H1 (cell line): ENCODE results near the gene SPDYA. TPM values are rescaled to one million over a fixed set of nuclear protein-coding genes. Genes with fewer than 3 reads are reported as not detected.
A peak's percentile ranks its signal among the peaks of the same experiment; 100 is the strongest.

ENCODE experiments used
- CTCF ChIA-PET: fragments of 300-600 bp; sonication (Branson Sonifier 250); formaldehyde crosslinking; loops from one replicate; lab custom pipeline; 2021; ENCODE audit not compliant: partially characterized antibody; lab: Charles Lee
- POLR2A ChIA-PET: fragments of 300-600 bp; sonication (Branson Sonifier 250); formaldehyde crosslinking; loops from one replicate; lab custom pipeline; 2021; ENCODE audit warnings: inconsistent platforms; ENCODE audit not compliant: partially characterized antibody; lab: Charles Lee
- DNase-seq, 2 experiments: peaks; one replicate each; pipeline versions ENCODE4 v3.0.0 to v3.0.0-alpha.2; 2010 to 2022; ENCODE audit warnings: low spot score in 2 of 2, low read depth in 1 of 2, mixed read lengths in 1 of 2
- FAIRE-seq: peaks from 2 replicates; lab custom pipeline; 2011; peaks lifted over from hg19 to GRCh38; lab: Jason Lieb, UNC
- H2AFZ ChIP-seq: 2 replicates; pipeline ENCODE4 v1.8.1; 2012; ENCODE audit warnings: low read length, inconsistent platforms
- H2AK5ac ChIP-seq: 2 replicates; pipeline ENCODE4 v1.6.1; 2013; ENCODE audit warnings: low read depth, low read length
- H2BK120ac ChIP-seq: replicated peaks from 2 replicates; pipeline ENCODE3; 2013; ENCODE audit warnings: low read depth, low read length, inconsistent platforms
- H2BK12ac ChIP-seq: 2 replicates; pipeline ENCODE4 v1.6.1; 2013; ENCODE audit warnings: low read depth, low read length
- H2BK15ac ChIP-seq: 2 replicates; pipeline ENCODE4 v1.6.1; 2013; ENCODE audit warnings: low read length
- H2BK20ac ChIP-seq: 2 replicates; pipeline ENCODE4 v1.6.1; 2013; ENCODE audit warnings: low read length
- H2BK5ac ChIP-seq: 2 replicates; pipeline ENCODE4 v1.6.1; 2013; ENCODE audit warnings: low read depth, low read length
- H3K14ac ChIP-seq: 2 replicates; pipeline ENCODE4 v1.6.1; 2013; ENCODE audit warnings: inconsistent platforms; ENCODE audit not compliant: insufficient read length
- H3K18ac ChIP-seq: 2 replicates; pipeline ENCODE4 v1.6.1; 2013; ENCODE audit warnings: low read length; ENCODE audit errors: extremely low read depth
- H3K23ac ChIP-seq: 2 replicates; pipeline ENCODE4 v1.6.1; 2013; ENCODE audit warnings: inconsistent platforms; ENCODE audit not compliant: insufficient read length
- H3K23me2 ChIP-seq: 2 replicates; pipeline ENCODE4 v1.6.1; 2013; ENCODE audit warnings: low read depth, low read length
- H3K27ac ChIP-seq: 2 replicates; pipeline ENCODE4 v1.6.1; 2011; ENCODE audit warnings: low read depth, low read length, inconsistent platforms
- H3K27me3 ChIP-seq, 4 experiments: replicated peaks in 1 of 4; 1 replicate in 1 of 4; 2 replicates in 3 of 4; pipeline versions ENCODE4 v1.6.1 to v1.8.1; 2011 to 2013; ENCODE audit warnings: low read length in 3 of 4, mild to moderate bottlenecking in 3 of 4, inconsistent platforms in 2 of 4, mixed read lengths in 2 of 4, moderate library complexity in 1 of 4; ENCODE audit not compliant: control insufficient read depth in 3 of 4, insufficient read depth in 3 of 4; ENCODE audit errors: extremely low read depth in 1 of 4
- H3K36me3 ChIP-seq, 4 experiments: 2 replicates each; pipeline versions ENCODE4 v1.6.1 to v1.8.1; 2011 to 2013; ENCODE audit warnings: mild to moderate bottlenecking in 4 of 4, low read length in 3 of 4, moderate library complexity in 2 of 4, control low read depth in 1 of 4, inconsistent platforms in 1 of 4; ENCODE audit not compliant: insufficient read depth in 4 of 4, control insufficient read depth in 2 of 4
- H3K4ac ChIP-seq: replicated peaks from 2 replicates; pipeline ENCODE3; 2013; ENCODE audit warnings: low read length, low read depth, mixed read lengths, inconsistent platforms; ENCODE audit not compliant: insufficient read length
- H3K4me1 ChIP-seq, 4 experiments: replicated peaks in 1 of 4; 1 replicate in 1 of 4; 2 replicates in 3 of 4; pipeline versions ENCODE4 v1.6.1 to v1.8.1; 2011 to 2013; ENCODE audit warnings: low read length in 3 of 4, inconsistent platforms in 2 of 4, mixed read lengths in 1 of 4; ENCODE audit not compliant: insufficient read depth in 4 of 4, control insufficient read depth in 3 of 4
- H3K4me2 ChIP-seq, 2 experiments: 2 replicates each; pipeline versions ENCODE4 v1.6.1 to v1.8.1; 2011 to 2013; ENCODE audit warnings: low read depth in 2 of 2, low read length in 2 of 2, control low read depth in 1 of 2, inconsistent platforms in 1 of 2, mild to moderate bottlenecking in 1 of 2; ENCODE audit not compliant: insufficient read depth in 1 of 2
- H3K4me3 ChIP-seq, 4 experiments: fragments of 200-600, 300-600 bp in 1 of 4; sonication (generic), shearing (Covaris generic), sonication (Bioruptor Twin) in 1 of 4; 2 replicates each; pipeline versions ENCODE4 v1.5.1 to v1.8.1; 2011 to 2016; ENCODE audit warnings: low read length in 4 of 4, low read depth in 3 of 4, control low read depth in 2 of 4, inconsistent platforms in 2 of 4, mild to moderate bottlenecking in 2 of 4, mixed read lengths in 1 of 4, moderate library complexity in 1 of 4; ENCODE audit not compliant: insufficient read depth in 2 of 4; ENCODE audit errors: extremely low read depth in 1 of 4
- H3K56ac ChIP-seq: replicated peaks from 2 replicates; pipeline ENCODE3; 2013; ENCODE audit warnings: low read depth, mild to moderate bottlenecking, mixed read lengths, low read length, inconsistent platforms; ENCODE audit not compliant: insufficient read length
- H3K79me1 ChIP-seq: 2 replicates; pipeline ENCODE4 v1.6.1; 2013; ENCODE audit warnings: low read depth, low read length, control low read depth
- H3K79me2 ChIP-seq, 2 experiments: 2 replicates each; pipeline versions ENCODE4 v1.6.1 to v1.8.1; 2012 to 2013; ENCODE audit warnings: low read length in 2 of 2, mild to moderate bottlenecking in 2 of 2, inconsistent platforms in 1 of 2; ENCODE audit not compliant: insufficient read depth in 2 of 2, control insufficient read depth in 1 of 2
- H3K9ac ChIP-seq, 4 experiments: replicated peaks in 1 of 4; 1 replicate in 1 of 4; 2 replicates in 3 of 4; pipeline versions ENCODE4 v1.6.1 to v1.8.1; 2011 to 2013; ENCODE audit warnings: low read depth in 3 of 4, low read length in 3 of 4, control low read depth in 2 of 4, mild to moderate bottlenecking in 2 of 4, moderate library complexity in 2 of 4, inconsistent platforms in 1 of 4; ENCODE audit errors: extremely low read depth in 1 of 4
- H3K9me3 ChIP-seq, 2 experiments: 2 replicates each; pipeline versions ENCODE4 v1.6.1 to v1.8.1; 2012 to 2013; ENCODE audit warnings: mild to moderate bottlenecking in 2 of 2, moderate library complexity in 2 of 2, control low read depth in 1 of 2, inconsistent platforms in 1 of 2, low read depth in 1 of 2, low read length in 1 of 2, mixed read lengths in 1 of 2; ENCODE audit not compliant: insufficient read depth in 2 of 2
- H4K20me1 ChIP-seq, 2 experiments: replicated peaks in 1 of 2; 2 replicates each; pipeline versions ENCODE3 to v1.8.1; 2011 to 2013; ENCODE audit warnings: inconsistent platforms in 2 of 2, low read length in 2 of 2, mild to moderate bottlenecking in 1 of 2; ENCODE audit not compliant: insufficient read depth in 2 of 2, control insufficient read depth in 1 of 2
- H4K5ac ChIP-seq: 2 replicates; pipeline ENCODE4 v1.6.1; 2013; ENCODE audit warnings: low read length, low read depth, mixed read lengths, inconsistent platforms; ENCODE audit not compliant: insufficient read length
- H4K8ac ChIP-seq: 2 replicates; pipeline ENCODE4 v1.8.0; 2013; ENCODE audit warnings: mild to moderate bottlenecking, moderate library complexity, low read length, inconsistent platforms; ENCODE audit not compliant: insufficient read depth; ENCODE audit errors: extremely low read depth
- H4K91ac ChIP-seq: replicated peaks from 2 replicates; pipeline ENCODE3; 2013; ENCODE audit warnings: low read length, mixed read lengths, inconsistent platforms; ENCODE audit not compliant: insufficient read length
- ATF2 ChIP-seq: IDR thresholded peaks from 2 replicates; pipeline ENCODE4 v1.6.1; 2012; ENCODE audit warnings: low read length, inconsistent platforms
- CTBP2 ChIP-seq: IDR thresholded peaks from 2 replicates; pipeline ENCODE4 v1.7.0; 2011; ENCODE audit warnings: borderline replicate concordance, mild to moderate bottlenecking, moderate library complexity, mixed read lengths, low read length; ENCODE audit not compliant: insufficient read depth, insufficient read length
- EGR1 ChIP-seq: IDR thresholded peaks from 2 replicates; pipeline ENCODE4 v1.6.1; 2011; ENCODE audit warnings: low read depth, low read length, borderline replicate concordance
- EP300 ChIP-seq, 2 experiments: IDR thresholded peaks; 1 replicate in 1 of 2; 2 replicates in 1 of 2; pipeline ENCODE4 v1.6.1; 2011 to 2012; ENCODE audit warnings: low read depth in 2 of 2, low read length in 2 of 2, mild to moderate bottlenecking in 2 of 2, borderline replicate concordance in 1 of 2, inconsistent platforms in 1 of 2, moderate library complexity in 1 of 2
- JUND ChIP-seq: IDR thresholded peaks from 2 replicates; pipeline ENCODE4 v1.6.1; 2011; ENCODE audit warnings: mild to moderate bottlenecking, improper control_type of control experiment, low read length
- MAX ChIP-seq: IDR thresholded peaks from 2 replicates; pipeline ENCODE4 v1.6.1; 2012; ENCODE audit warnings: inconsistent platforms
- POLR2A ChIP-seq, 2 experiments: IDR thresholded peaks; 1 replicate in 1 of 2; 2 replicates in 1 of 2; pipeline ENCODE4 v1.6.1; 2011; ENCODE audit warnings: low read depth in 2 of 2, low read length in 2 of 2, mild to moderate bottlenecking in 2 of 2; ENCODE audit errors: control extremely low read depth in 1 of 2
- RFX5 ChIP-seq: IDR thresholded peaks from 2 replicates; pipeline ENCODE4 v1.6.1; 2011; ENCODE audit warnings: low read depth, low read length, improper control_type of control experiment, borderline replicate concordance
- RXRA ChIP-seq: IDR thresholded peaks from 2 replicates; pipeline ENCODE4 v1.6.1; 2011; ENCODE audit warnings: low read depth, mild to moderate bottlenecking, low read length, moderate library complexity; ENCODE audit not compliant: insufficient read depth
- SUZ12 ChIP-seq: fragments of 200-600 bp; sonication (generic); IDR thresholded peaks from 2 replicates; pipeline ENCODE4 v1.6.1; 2012; ENCODE audit warnings: mild to moderate bottlenecking, inconsistent platforms, low read length, moderate library complexity, mixed read lengths
- WGBS, 2 experiments: shearing (Covaris generic) in 1 of 2; methylation state at CpG; one replicate each; pipeline versions ENCODE4 v1.1.6 to v1.1.7; 2013 to 2015; ENCODE audit warnings: low lambda C conversion rate in 2 of 2, mixed read lengths in 2 of 2, inconsistent platforms in 1 of 2, low coverage in 1 of 2, missing lambda C conversion rate in 1 of 2; ENCODE audit not compliant: insufficient replicate concordance in 2 of 2, insufficient coverage in 1 of 2, insufficient read length in 1 of 2; ENCODE audit errors: extremely low coverage in 1 of 2, missing lambda C conversion rate in 1 of 2; 5-methylcytosine and 5-hydroxymethylcytosine counted together
- polyA plus RNA-seq, 7 experiments: library from polyadenylated mRNA; depleted of rRNA in 3 of 7; stranded (reverse) in 5 of 7; unstranded in 2 of 7; fragments of >200 nt in 5 of 7; fragments of 200-250 nt in 2 of 7; gene quantifications; 1 replicate in 5 of 7; 2 replicates in 1 of 7; 4 replicates in 1 of 7; pipeline versions ENCODE4 v1.2.1 to v1.2.3, GENCODE V29; 2011 to 2013; ENCODE audit warnings: missing spikeins in 2 of 7, mixed read lengths in 2 of 7
- total RNA-seq: library from RNA; stranded (reverse); fragmentation: NEBNext Ultra II Directional; extraction: Animal tissue kit (Norgen Biotek cat#: 25700); gene quantifications from 2 replicates; pipeline ENCODE4 v1.2.1, GENCODE V29; 2021

Gene SPDYA
- total and polyA plus RNA-seq, 2 of the 8 experiments (the other 6 are each of a cell fraction or from before 2014, with no cell fraction given): 0.12 to 0.35 TPM

- H3K23me2 ChIP-seq: 0 out of 2 replicates have a peak, but pooled peaks cover 6% of the 10 kb centered on the region
Measured at GRCh38 chr2:28868611-28869010, 58.0 kb downstream of the SPDYA start.

More at GRCh38 chr2:28868611-28869010, 58.0 kb downstream of the SPDYA start:
- H3K23ac ChIP-seq: no peak overlapping the region
- no peaks in the 10 kb centered on the region for H3K27me3 ChIP-seq
- peaks cover 5 to 40% of the 10 kb centered on the region in 2 experiments for H3K79me2 ChIP-seq
- no peak overlapping the region for H3K4ac ChIP-seq
- no peak overlapping the region for H3K56ac ChIP-seq
- FAIRE-seq (no peak), DNase-seq (no peak)
- H3K4me3 ChIP-seq: peak overlapping the region; percentile 11 to 86 (median 46); a peak in 5 of 8 replicates
- H2AK5ac ChIP-seq: no peak overlapping the region
- 88% methylated on average over 12 of the region's 12 CpGs; no CpG with 5 or more reads in 1 of the 2 experiments for WGBS, 2 experiments
- no peak overlapping the region for H2AFZ ChIP-seq
- H3K14ac ChIP-seq: no peak overlapping the region
- peaks cover 0 to 11% (median 0%) of the 10 kb centered on the region in 4 experiments; a peak in 1 of 8 replicates for H3K36me3 ChIP-seq
- TF ChIP-seq JUND: no peak
- no peak for TF ChIP-seq RFX5
- no peak for TF ChIP-seq EP300 (IDR thresholded peaks at IDR 0.05; ENCODE audit: borderline replicate concordance in 1 of 2, low read depth in 2 of 2, low read length in 2 of 2)
- no peak for TF ChIP-seq MAX
- TF ChIP-seq EGR1: no peak
- TF ChIP-seq CTBP2: no peak
- no peak for TF ChIP-seq SUZ12
- TF ChIP-seq RXRA: no peak
- TF ChIP-seq ATF2: no peak
- no peak for TF ChIP-seq POLR2A (IDR thresholded peaks at IDR 0.05; ENCODE audit: control extremely low read depth in 1 of 2, low read depth in 2 of 2, low read length in 2 of 2)
- H4K91ac ChIP-seq: no peak overlapping the region
- no peak overlapping the region for H2BK5ac ChIP-seq
- H3K9ac ChIP-seq: no peak overlapping the region; a peak in 1 of 7 replicates
- no peak overlapping the region for H4K8ac ChIP-seq
- H2BK15ac ChIP-seq: no peak overlapping the region
- H2BK120ac ChIP-seq: no peak overlapping the region
- no peak overlapping the region for H4K5ac ChIP-seq
- ChIA-PET POLR2A (interaction anchor here (1.3 to 4.0 kb wide), 5 partner anchors 8 to 45 kb away, joined by 4 to 63 read pairs (median 6); partner anchors contain the start of gene WDR43), CTCF (interaction anchor here (2.7 kb wide), 1 partner anchor 28 kb away, joined by 9 read pairs; no protein-coding TSS in a partner anchor)
- H3K9me3 ChIP-seq: no peaks in the 10 kb centered on the region
- H3K27ac ChIP-seq: no peak overlapping the region
- no peaks in the 10 kb centered on the region; a peak in 1 of 7 replicates for H3K4me1 ChIP-seq
- peak overlapping the region; percentile 58 to 90; a peak in 3 of 4 replicates for H3K4me2 ChIP-seq
- no peak overlapping the region for H3K18ac ChIP-seq
- H2BK20ac ChIP-seq: no peak overlapping the region
- H3K79me1 ChIP-seq: 0 out of 2 replicates have a peak, but pooled peaks cover 4% of the 10 kb centered on the region
- peaks cover 0 to 1% of the 10 kb centered on the region in 2 experiments for H4K20me1 ChIP-seq
- no peak overlapping the region for H2BK12ac ChIP-seq
